CD4-positive, alpha-beta memory T cell (primary cell): ENCODE data around the gene PATJ. TPM values are rescaled to one million over a fixed set of nuclear protein-coding genes. Genes with fewer than 3 reads are reported as not detected.
"Not testable (repeated sequence)": the region's sequence is repeated elsewhere in the genome, so short reads cannot be mapped to it uniquely, and the experiment has no call there.

ENCODE experiments used
- CTCF ChIA-PET: fragments of 350-600 bp; sonication (Branson Sonifier 250); formaldehyde crosslinking; loops from one replicate; lab custom pipeline; 2021; ENCODE audit warnings: inconsistent platforms; ENCODE audit not compliant: partially characterized antibody; lab: Charles Lee
- POLR2A ChIA-PET: fragments of 350-600 bp; sonication (Branson Sonifier 250); formaldehyde crosslinking; loops from one replicate; lab custom pipeline; 2021; ENCODE audit not compliant: partially characterized antibody; lab: Charles Lee
- DNase-seq, 5 donors: peaks; one replicate each; pipeline versions ENCODE4 v3.0.0 to v3.0.0-alpha.2; 2020 to 2022; ENCODE audit warnings: mixed read lengths in 1 of 5
- H3K27ac ChIP-seq: one replicate; pipeline ENCODE4 v1.7.0; 2013; ENCODE audit warnings: low read depth, low read length
- H3K27me3 ChIP-seq: 2 replicates; pipeline ENCODE4 v1.7.0; 2013; ENCODE audit warnings: mild to moderate bottlenecking, low read length, moderate library complexity; ENCODE audit not compliant: insufficient read depth
- H3K36me3 ChIP-seq: 2 replicates; pipeline ENCODE4 v1.7.0; 2013; ENCODE audit warnings: mild to moderate bottlenecking, low read length, moderate library complexity; ENCODE audit not compliant: insufficient read depth
- H3K4me1 ChIP-seq: 2 replicates; pipeline ENCODE4 v1.7.0; 2013; ENCODE audit warnings: mild to moderate bottlenecking, low read length, moderate library complexity; ENCODE audit not compliant: insufficient read depth
- H3K4me3 ChIP-seq, 2 donors: one replicate each; pipeline ENCODE4 v1.7.0; 2013; ENCODE audit warnings: low read length in 2 of 2, mild to moderate bottlenecking in 1 of 2
- H3K9me3 ChIP-seq, 2 donors: one replicate each; pipeline ENCODE4 v1.7.0; 2013; ENCODE audit warnings: low read length in 2 of 2, control low read depth in 1 of 2; ENCODE audit not compliant: control insufficient read depth in 1 of 2
- H3K27ac Mint-ChIP-seq, 7 donors: one replicate each; pipeline ENCODE4 v1.8.0; 2020 to 2021; ENCODE audit warnings: mixed read lengths in 7 of 7, mild to moderate bottlenecking in 6 of 7, inconsistent platforms in 3 of 7, moderate library complexity in 3 of 7
- H3K27me3 Mint-ChIP-seq, 2 donors: one replicate each; pipeline ENCODE4 v1.8.0; 2020 to 2021; ENCODE audit warnings: mixed read lengths in 2 of 2
- H3K36me3 Mint-ChIP-seq, 2 donors: one replicate each; pipeline ENCODE4 v1.8.0; 2020 to 2021; ENCODE audit warnings: mixed read lengths in 2 of 2, inconsistent platforms in 1 of 2, mild to moderate bottlenecking in 1 of 2
- H3K4me1 Mint-ChIP-seq, 4 donors: one replicate each; pipeline ENCODE4 v1.8.0; 2020 to 2021; ENCODE audit warnings: mixed read lengths in 4 of 4, mild to moderate bottlenecking in 1 of 4
- H3K4me3 Mint-ChIP-seq, 8 donors: one replicate each; pipeline ENCODE4 v1.8.0; 2020 to 2021; ENCODE audit warnings: mixed read lengths in 8 of 8, mild to moderate bottlenecking in 7 of 8, moderate library complexity in 6 of 8, inconsistent platforms in 3 of 8
- H3K9me3 Mint-ChIP-seq, 8 donors: one replicate each; pipeline ENCODE4 v1.8.0; 2020 to 2021; ENCODE audit warnings: mixed read lengths in 8 of 8, mild to moderate bottlenecking in 5 of 8, inconsistent platforms in 3 of 8, moderate library complexity in 1 of 8
- intact Hi-C: fragments of 100-400 bp; cut with micrococcal nuclease; formaldehyde crosslinking; loops from one replicate; pipeline ENCODE4 v1.15.1; 2023
- polyA plus RNA-seq, 2 donors: library from polyadenylated mRNA; unstranded; fragments of 300-500 nt; fragmentation: Illumina TruSeq; gene quantifications; one replicate each; pipeline ENCODE4 v1.2.3, GENCODE V29; 2021
- total RNA-seq, 2 experiments: library from RNA; stranded (reverse); gene quantifications; one replicate each; pipeline ENCODE4 v1.2.3, GENCODE V29; 2021

The PATJ gene
- total and polyA plus RNA-seq, 4 experiments from 2014 or later: 10.1 to 49.0 (median 38.0) TPM

DNA sequence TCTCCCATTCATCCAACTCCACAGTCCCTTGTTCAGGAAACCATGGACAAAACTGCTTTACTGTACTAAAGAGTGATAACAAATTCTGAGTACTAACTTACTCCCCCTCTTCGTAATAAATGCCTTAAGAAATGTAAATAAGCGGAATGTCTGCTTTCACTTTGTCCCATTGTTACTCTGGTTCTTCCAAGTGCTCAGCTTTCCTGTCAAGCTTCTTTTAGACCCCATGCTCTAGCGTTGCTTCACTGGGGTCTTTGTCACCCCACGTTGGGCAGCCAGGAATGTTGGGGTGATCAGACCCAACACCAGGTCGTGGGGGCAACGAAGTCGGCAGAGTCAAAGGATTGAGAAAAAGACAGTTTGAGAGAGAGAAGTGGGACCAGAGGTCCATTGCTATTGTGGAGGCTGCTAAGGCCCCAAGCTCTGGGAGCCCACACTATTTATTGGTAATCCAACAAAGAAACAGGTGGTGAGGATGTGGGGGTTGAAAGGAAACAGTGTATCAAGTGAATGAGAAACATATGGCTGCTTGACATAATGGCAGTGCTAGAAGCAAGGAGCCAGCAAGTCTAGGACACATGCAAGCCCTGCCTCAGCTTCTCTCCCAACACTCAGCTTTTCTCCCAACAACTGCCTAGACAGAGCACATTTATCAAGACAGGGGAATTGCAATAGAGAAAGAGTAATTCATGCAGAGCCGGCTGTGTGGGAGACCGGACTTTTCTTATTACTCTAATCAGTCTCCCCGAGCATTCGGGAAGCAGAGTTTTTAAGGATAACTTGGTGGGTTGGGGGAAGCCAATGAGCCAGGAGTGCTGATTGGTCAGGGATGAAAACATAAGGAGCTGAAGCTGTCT is 441.1 kb downstream of the PATJ start:
- CTCF ChIA-PET: interaction anchor here (0.9 to 2.1 kb wide), 4 partner anchors 8 to 563 kb away, joined by 3 to 13 read pairs (median 3); no protein-coding TSS in a partner anchor
- H3K36me3 ChIP-seq, DNase-seq, H3K9me3 ChIP-seq, H3K4me1 Mint-ChIP-seq, H3K27ac ChIP-seq, POLR2A ChIA-PET, H3K36me3 Mint-ChIP-seq, H3K27me3 ChIP-seq, intact Hi-C loops, H3K4me1 ChIP-seq, H3K4me3 Mint-ChIP-seq, H3K27me3 Mint-ChIP-seq, H3K9me3 Mint-ChIP-seq, H3K4me3 ChIP-seq: not testable (repeated sequence)
- H3K27ac Mint-ChIP-seq: peak overlapping the region in 1 of 7 donors; percentile 32

DNA sequence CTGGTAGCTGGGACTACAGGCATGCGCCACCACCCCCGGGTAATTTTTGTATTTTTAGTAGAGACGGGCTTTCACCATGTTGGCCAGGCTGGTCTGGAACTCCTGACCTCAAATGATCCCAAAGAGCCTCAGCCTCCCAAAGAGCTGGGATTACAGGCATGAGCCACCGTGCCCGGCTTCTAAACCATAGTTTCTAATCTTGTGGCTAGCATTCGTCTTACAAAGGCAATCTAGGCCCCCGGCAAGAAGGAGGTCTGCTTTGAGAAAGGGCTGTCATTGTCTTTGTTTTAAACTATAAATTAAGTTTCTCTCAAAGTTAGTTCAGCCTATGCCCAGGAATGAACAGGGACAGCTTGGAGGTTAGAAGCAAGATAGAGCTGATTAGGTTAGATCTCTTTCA is 442.1 kb downstream of the PATJ start:
- Mint-ChIP-seq H3K36me3 (no peaks in the 10 kb centered on the region), H3K4me3 (no peak overlapping the region)
- intact Hi-C loops: no loop called here

DNA sequence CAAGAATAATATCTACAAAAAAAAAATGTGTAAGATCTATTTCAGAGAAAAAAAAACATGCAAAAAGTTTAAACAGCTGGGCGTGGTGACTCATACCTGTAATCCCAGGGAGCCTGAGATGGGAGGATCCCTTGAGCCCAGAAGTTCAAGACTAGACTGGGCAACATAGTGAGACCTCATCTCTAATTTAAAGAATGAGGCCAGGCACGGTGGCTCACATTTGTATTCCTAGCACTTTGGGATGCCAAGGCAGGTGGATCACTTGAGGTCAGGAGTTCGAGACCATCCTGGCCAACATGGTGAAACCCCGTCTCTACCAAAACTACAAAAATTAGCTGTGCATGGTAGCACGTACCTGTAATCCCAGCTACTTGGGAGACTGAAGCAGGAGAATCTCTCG is 443.0 kb downstream of the PATJ start:
- H3K9me3 ChIP-seq, H3K27ac ChIP-seq, H3K9me3 Mint-ChIP-seq, H3K27ac Mint-ChIP-seq, H3K4me3 Mint-ChIP-seq, H3K27me3 ChIP-seq, DNase-seq, H3K4me3 ChIP-seq, H3K27me3 Mint-ChIP-seq, POLR2A ChIA-PET, H3K4me1 ChIP-seq, H3K36me3 Mint-ChIP-seq, intact Hi-C loops, H3K36me3 ChIP-seq, H3K4me1 Mint-ChIP-seq: not testable (repeated sequence)
- CTCF ChIA-PET: interaction anchor here (2.1 kb wide), 1 partner anchor 10 kb away, joined by 13 read pairs; no protein-coding TSS in a partner anchor

More for the DNA sequence above, 442.1 kb downstream of the PATJ start:
- ChIA-PET POLR2A (no interaction called here), CTCF (interaction anchor here (1.2 to 2.1 kb wide), 3 partner anchors 9 to 562 kb away, joined by 3 to 13 read pairs (median 3); no protein-coding TSS in a partner anchor)
- H3K9me3 ChIP-seq: no peaks in the 10 kb centered on the region
- H3K27me3 ChIP-seq: no peaks in the 10 kb centered on the region
- peaks cover 6 to 7% of the 10 kb centered on the region in 2 donors for H3K27me3 Mint-ChIP-seq
- H3K27ac ChIP-seq: no peak overlapping the region
- no peaks in the 10 kb centered on the region for H3K4me1 ChIP-seq
- no peaks in the 10 kb centered on the region for H3K9me3 Mint-ChIP-seq
- H3K4me3 ChIP-seq: no peak overlapping the region
- no peak for DNase-seq
- H3K27ac Mint-ChIP-seq: no peak overlapping the region
- H3K36me3 ChIP-seq: no peaks in the 10 kb centered on the region
- no peaks in the 10 kb centered on the region for H3K4me1 Mint-ChIP-seq

DNA sequence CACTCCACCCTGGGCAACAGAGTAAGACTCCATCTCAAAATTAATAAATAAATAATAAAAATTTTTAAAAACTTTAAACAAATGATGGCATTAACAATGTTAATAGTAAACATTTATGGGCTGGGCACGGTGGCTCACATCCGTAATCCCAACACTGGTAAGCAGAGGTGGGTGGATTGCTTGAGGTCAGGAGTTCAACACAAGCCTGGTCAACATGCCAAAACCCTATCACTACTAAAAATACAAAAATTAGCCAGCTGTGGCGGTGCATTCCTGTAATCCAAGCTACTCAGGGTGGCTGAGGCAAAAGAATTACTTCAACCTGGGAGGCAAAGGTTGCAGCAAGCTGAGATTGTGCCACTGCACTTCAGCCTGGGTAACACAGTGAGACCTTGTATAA is 443.4 kb downstream of the PATJ start:
- Mint-ChIP-seq H3K27me3 (peaks cover 9 to 10% of the 10 kb centered on the region in 2 donors), H3K27ac (no peak overlapping the region), H3K9me3 (no peaks in the 10 kb centered on the region), H3K36me3 (no peaks in the 10 kb centered on the region), H3K4me1 (no peaks in the 10 kb centered on the region), H3K4me3 (no peak overlapping the region)
- H3K4me3 ChIP-seq: no peak overlapping the region
- no peaks in the 10 kb centered on the region for H3K9me3 ChIP-seq
- intact Hi-C loops: no loop called here
- DNase-seq: no peak
- POLR2A ChIA-PET: no interaction called here
- no peak overlapping the region for H3K27ac ChIP-seq
- H3K27me3 ChIP-seq: no peaks in the 10 kb centered on the region
- CTCF ChIA-PET: interaction anchor here (2.3 kb wide), 1 partner anchor 10 kb away, joined by 8 read pairs; no protein-coding TSS in a partner anchor
- H3K36me3 ChIP-seq: no peaks in the 10 kb centered on the region
- H3K4me1 ChIP-seq: no peaks in the 10 kb centered on the region

DNA sequence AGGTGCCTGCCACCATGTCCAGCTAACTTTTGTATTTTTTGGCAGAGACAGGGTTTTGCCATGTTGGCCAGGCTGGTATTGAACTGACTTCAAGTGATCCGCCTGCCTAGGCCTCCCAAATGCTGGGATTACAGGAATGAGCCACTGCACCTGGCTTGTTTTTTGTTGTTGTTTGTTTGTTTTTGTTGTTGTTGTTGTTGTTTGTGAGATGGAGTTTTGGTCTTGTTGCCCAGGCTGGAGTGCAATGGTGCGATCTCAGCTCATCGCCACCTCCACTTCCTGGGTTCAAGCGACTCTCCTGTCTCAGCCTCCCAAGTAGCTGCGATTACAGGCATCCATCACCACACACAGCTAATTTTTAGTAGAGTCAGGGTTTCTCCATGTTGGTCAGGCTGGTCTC is 445.3 kb downstream of the PATJ start:
- H3K27ac Mint-ChIP-seq: no peak overlapping the region
- no peak for DNase-seq
- H3K27me3 Mint-ChIP-seq: peaks cover 7 to 11% of the 10 kb centered on the region in 2 donors
- no peaks in the 10 kb centered on the region for H3K4me1 ChIP-seq
- H3K36me3 Mint-ChIP-seq: no peaks in the 10 kb centered on the region
- no peaks in the 10 kb centered on the region for H3K9me3 Mint-ChIP-seq
- H3K27me3 ChIP-seq: no peaks in the 10 kb centered on the region
- CTCF ChIA-PET: interaction anchor here (0.7 to 2.3 kb wide), 2 partner anchors 12 to 502 kb away, joined by 4 to 8 read pairs; no protein-coding TSS in a partner anchor
- no peak overlapping the region for H3K4me3 Mint-ChIP-seq
- no peak overlapping the region for H3K27ac ChIP-seq
- H3K4me1 Mint-ChIP-seq: no peaks in the 10 kb centered on the region
- H3K36me3 ChIP-seq: no peaks in the 10 kb centered on the region
- H3K4me3 ChIP-seq: no peak overlapping the region
- POLR2A ChIA-PET: no interaction called here
- H3K9me3 ChIP-seq: no peaks in the 10 kb centered on the region
- intact Hi-C loops: no loop called here

DNA sequence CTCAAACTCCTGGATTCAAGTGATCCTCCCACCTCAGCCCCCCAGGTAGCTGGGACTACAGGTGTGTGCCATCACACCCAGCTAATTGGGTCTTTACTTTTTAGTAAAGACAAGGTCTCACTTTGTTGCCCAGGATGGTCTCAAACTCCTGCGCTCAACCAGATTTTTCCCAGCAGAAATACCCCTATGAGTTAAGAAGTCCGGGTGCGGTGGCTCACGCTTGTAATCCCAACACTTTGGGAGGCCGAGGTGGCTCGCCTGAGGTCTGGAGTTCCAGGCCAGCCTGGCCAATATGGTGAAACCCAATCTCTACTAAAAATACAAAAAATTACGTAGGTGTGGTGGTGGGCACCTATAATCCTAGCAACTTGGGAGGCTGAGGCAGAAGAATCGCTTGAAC is 445.8 kb downstream of the PATJ start:
- Mint-ChIP-seq H3K4me3 (no peak overlapping the region), H3K27ac (no peak overlapping the region), H3K4me1 (no peaks in the 10 kb centered on the region), H3K36me3 (no peaks in the 10 kb centered on the region), H3K9me3 (no peaks in the 10 kb centered on the region), H3K27me3 (peaks cover 9 to 11% of the 10 kb centered on the region in 2 donors)
- no peaks in the 10 kb centered on the region for H3K27me3 ChIP-seq
- no peaks in the 10 kb centered on the region for H3K4me1 ChIP-seq
- H3K4me3 ChIP-seq: no peak overlapping the region
- H3K27ac ChIP-seq: no peak overlapping the region
- ChIA-PET CTCF (no interaction called here), POLR2A (no interaction called here)
- no peaks in the 10 kb centered on the region for H3K9me3 ChIP-seq
- intact Hi-C loops: no loop called here
- DNase-seq: no peak
- no peaks in the 10 kb centered on the region for H3K36me3 ChIP-seq

DNA sequence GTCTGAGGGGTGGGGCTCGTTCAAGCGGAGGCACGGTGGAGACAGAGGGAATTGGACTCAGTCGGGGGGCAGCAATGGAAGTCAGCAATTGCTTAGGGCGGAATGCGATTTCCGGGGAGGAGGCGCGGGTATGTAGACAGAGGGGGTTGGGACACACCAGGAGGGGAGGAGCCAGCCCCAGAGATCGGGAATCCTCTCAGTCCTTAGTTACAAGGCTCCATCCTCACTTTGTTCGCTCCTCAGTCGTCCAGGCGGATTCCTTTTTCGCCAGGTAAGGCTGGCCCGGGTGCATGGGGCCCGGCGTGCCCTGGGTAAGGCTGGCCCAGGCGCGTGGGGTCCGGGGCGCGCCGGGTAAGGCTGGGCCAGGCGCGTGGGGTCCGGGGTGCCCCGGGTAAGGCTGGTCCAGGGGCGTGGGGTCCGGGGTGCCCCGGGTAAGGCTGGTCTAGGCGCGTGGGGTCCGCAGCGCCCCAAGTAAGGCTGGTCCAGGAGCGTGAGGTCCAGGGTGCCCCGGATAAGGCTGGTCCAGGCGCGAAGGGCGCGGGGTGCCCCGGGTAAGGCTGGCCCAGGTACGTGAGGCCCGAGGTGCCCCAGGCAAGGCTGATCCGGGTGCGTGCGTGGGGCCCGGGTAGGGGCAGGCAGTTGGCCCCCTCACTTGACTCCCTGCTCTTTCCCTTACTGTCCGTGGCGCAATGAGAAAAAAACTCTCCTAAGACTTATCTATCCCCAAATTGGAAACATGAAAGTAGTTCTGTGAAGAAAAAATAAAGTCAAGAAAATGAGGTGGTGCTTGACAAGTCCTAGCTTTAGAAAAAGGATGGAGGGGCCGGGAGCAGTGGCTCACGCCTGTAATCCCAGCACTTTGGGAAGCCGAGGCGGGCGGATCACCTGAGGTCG is 452.6 kb downstream of the PATJ start, which contains the start of gene L1TD1:
Gene L1TD1, plus strand, starts transcription at position 199 of the 894 bp plus-strand sequence. CDS start 11,780 bp downstream, outside the sequence.
- Mint-ChIP-seq H3K36me3 (no peaks in the 10 kb centered on the region), H3K9me3 (peaks cover 0 to 4% (median 0%) of the 10 kb centered on the region in 8 donors), H3K27me3 (peaks cover 21 to 30% of the 10 kb centered on the region in 2 donors), H3K4me1 (peaks cover 0 to 17% (median 4%) of the 10 kb centered on the region in 4 donors), H3K27ac (peak within 1 kb of the TSS in 1 of 7 donors; percentile 19), H3K4me3 (peak within 1 kb of the TSS in 1 of 8 donors; percentile 53)
- H3K4me3 ChIP-seq: no peak within 1 kb of the TSS
- no peaks in the 10 kb centered on the region for H3K27me3 ChIP-seq
- ChIA-PET CTCF (no interaction called here), POLR2A (no interaction called here)
- DNase-seq: no peak
- no peaks in the 10 kb centered on the region for H3K4me1 ChIP-seq
- intact Hi-C loops: no loop called here
- no peak within 1 kb of the TSS for H3K27ac ChIP-seq
- no peaks in the 10 kb centered on the region for H3K36me3 ChIP-seq
- no peaks in the 10 kb centered on the region for H3K9me3 ChIP-seq
